Activated naive CD8-positive, alpha-beta T cell treated with anti-CD3 and anti-CD28 coated beads for 36 hours (primary cell): ENCODE results near the gene REP15. TPM values are rescaled to one million over a fixed set of nuclear protein-coding genes. Genes with fewer than 3 reads are reported as not detected.
A peak's percentile ranks its signal among the peaks of the same experiment; 100 is the strongest.

Experiments
- DNase-seq: peaks from one replicate; pipeline ENCODE4 v3.0.0; 2021
- H3K27ac Mint-ChIP-seq: one replicate; pipeline ENCODE4 v1.8.0; 2022; ENCODE audit warnings: mild to moderate bottlenecking, moderate library complexity, mixed read lengths
- H3K27me3 Mint-ChIP-seq: one replicate; pipeline ENCODE4 v1.8.0; 2022; ENCODE audit warnings: mild to moderate bottlenecking, mixed read lengths
- H3K36me3 Mint-ChIP-seq: one replicate; pipeline ENCODE4 v1.8.0; 2021; ENCODE audit warnings: mild to moderate bottlenecking, mixed read lengths
- H3K4me1 Mint-ChIP-seq: one replicate; pipeline ENCODE4 v1.8.0; 2021; ENCODE audit warnings: mixed read lengths
- H3K4me3 Mint-ChIP-seq: one replicate; pipeline ENCODE4 v1.8.0; 2022; ENCODE audit warnings: mild to moderate bottlenecking, moderate library complexity, mixed read lengths
- H3K9me3 Mint-ChIP-seq: one replicate; pipeline ENCODE4 v1.8.0; 2022; ENCODE audit warnings: mixed read lengths
- total RNA-seq, 2 experiments: library from RNA; stranded (reverse); gene quantifications; one replicate each; pipeline ENCODE4 v1.2.3, GENCODE V29; 2021

Gene REP15
- total RNA-seq, 2 experiments from 2014 or later, result 0.20 to 0.33 TPM

- H3K4me1 Mint-ChIP-seq, result no peaks in the 10 kb centered on the region
- H3K4me3 Mint-ChIP-seq, result no peak overlapping the region
Measured at GRCh38 chr12:27685274-27685673, 11.0 kb upstream of the REP15 start.

DNA sequence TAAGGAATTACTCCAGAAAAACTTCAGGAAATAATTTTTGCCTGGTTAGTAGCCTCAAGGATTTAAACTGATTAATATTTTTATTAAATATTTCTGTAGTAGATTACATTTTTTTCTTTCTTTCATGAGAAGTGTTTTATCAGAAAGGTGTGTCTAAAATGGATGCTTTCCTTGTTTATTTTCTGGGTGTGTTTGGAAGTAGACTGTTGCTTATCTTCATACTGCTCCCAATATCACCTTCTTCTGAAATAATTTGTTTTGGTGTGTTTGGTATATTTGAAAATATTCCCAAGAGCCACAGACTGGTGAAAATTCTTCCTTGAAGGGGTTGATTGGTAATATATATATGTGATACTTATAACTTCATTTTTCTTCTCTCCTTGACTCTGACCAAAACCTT is 10.1 kb upstream of the REP15 start:
- no peak overlapping the region for H3K27ac Mint-ChIP-seq
- no peak for DNase-seq
- H3K36me3 Mint-ChIP-seq, result peaks cover 1% of the 10 kb centered on the region
- H3K4me1 Mint-ChIP-seq, result no peaks in the 10 kb centered on the region
- H3K4me3 Mint-ChIP-seq, result no peak overlapping the region
- no peaks in the 10 kb centered on the region for H3K27me3 Mint-ChIP-seq
- H3K9me3 Mint-ChIP-seq, result no peaks in the 10 kb centered on the region

More at GRCh38 chr12:27685274-27685673, 11.0 kb upstream of the REP15 start:
- H3K36me3 Mint-ChIP-seq, result peaks cover 1% of the 10 kb centered on the region
- H3K9me3 Mint-ChIP-seq, result no peaks in the 10 kb centered on the region
- no peak overlapping the region for H3K27ac Mint-ChIP-seq
- no peak for DNase-seq
- H3K27me3 Mint-ChIP-seq, result no peaks in the 10 kb centered on the region

DNA sequence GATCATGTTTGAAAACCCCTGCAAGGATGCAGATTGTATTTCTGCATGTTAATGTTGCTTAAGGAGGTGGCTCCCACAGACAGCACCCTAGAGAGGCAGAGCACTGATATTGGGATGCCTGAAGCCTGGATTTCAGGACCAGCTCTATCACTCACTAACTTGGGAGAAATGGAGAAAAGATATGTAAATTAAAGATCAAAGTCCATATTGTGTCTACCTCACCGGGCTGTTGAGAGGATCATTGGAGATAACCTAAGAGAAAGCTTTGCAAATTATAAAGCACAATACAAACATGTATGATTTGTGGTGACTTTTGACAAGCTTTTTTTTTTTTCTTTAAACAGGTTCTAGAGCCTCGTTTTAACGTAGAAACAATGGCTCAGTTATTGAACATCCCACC is 7.6 kb upstream of the REP15 start:
- Mint-ChIP-seq H3K27me3 (no peaks in the 10 kb centered on the region), H3K36me3 (peaks cover 1% of the 10 kb centered on the region)

DNA sequence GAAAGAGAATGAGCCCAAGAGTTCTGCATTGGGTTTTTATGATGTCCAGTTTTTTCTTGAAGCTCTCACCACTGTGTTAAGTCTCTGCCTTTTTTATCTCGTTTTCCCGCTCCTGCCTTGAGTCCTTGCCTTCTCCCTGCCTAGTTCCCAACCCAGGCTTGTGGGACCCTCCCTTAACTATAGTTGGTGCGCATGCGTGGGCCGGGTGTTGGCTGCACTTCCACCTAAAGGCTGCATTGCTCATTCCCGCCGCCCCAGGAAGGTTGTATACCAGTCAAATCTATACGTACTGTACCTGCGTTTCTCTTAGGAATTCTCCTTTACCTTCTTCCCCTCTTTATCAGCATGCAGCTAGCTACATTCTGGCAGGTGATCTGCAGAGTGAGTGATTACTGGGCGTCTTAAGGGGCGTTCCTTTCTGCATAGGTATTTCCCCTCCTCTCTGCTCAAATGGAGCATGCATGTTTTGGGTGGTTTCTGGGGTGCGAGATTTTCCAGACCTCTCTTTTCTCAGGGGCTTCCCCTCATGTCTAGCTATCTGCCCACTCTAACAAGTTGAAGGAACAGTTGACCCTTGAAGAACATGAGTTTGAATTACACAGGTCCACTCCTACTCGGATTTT is 6.6 kb upstream of the REP15 start:
- Mint-ChIP-seq H3K27me3 (no peaks in the 10 kb centered on the region), H3K36me3 (peaks cover 1% of the 10 kb centered on the region), H3K4me1 (no peaks in the 10 kb centered on the region), H3K9me3 (no peaks in the 10 kb centered on the region), H3K4me3 (no peak overlapping the region), H3K27ac (no peak overlapping the region)
- no peak for DNase-seq

More for the DNA sequence above, 7.6 kb upstream of the REP15 start:
- Mint-ChIP-seq H3K4me1 (no peaks in the 10 kb centered on the region), H3K4me3 (no peak overlapping the region), H3K27ac (no peak overlapping the region), H3K9me3 (no peaks in the 10 kb centered on the region)
- no peak for DNase-seq

- Mint-ChIP-seq H3K4me3 (no peak overlapping the region), H3K4me1 (no peaks in the 10 kb centered on the region), H3K27ac (no peak overlapping the region), H3K9me3 (no peaks in the 10 kb centered on the region), H3K27me3 (no peaks in the 10 kb centered on the region), H3K36me3 (peaks cover 1% of the 10 kb centered on the region)
- no peak for DNase-seq
Measured at GRCh38 chr12:27693403-27693802, 2.8 kb upstream of the REP15 start.

- H3K27me3 Mint-ChIP-seq, result peaks cover 5% of the 10 kb centered on the region
- H3K4me3 Mint-ChIP-seq, result no peak overlapping the region
- no peaks in the 10 kb centered on the region for H3K4me1 Mint-ChIP-seq
- no peaks in the 10 kb centered on the region for H3K36me3 Mint-ChIP-seq
- H3K27ac Mint-ChIP-seq, result no peak overlapping the region
- H3K9me3 Mint-ChIP-seq, result no peaks in the 10 kb centered on the region
- no peak for DNase-seq
Measured at GRCh38 chr12:27695556-27696292, 523 bp upstream of the REP15 start.

GRCh38 chr12:27696864-27697564 is 767 bp downstream of the REP15 start:
- Mint-ChIP-seq H3K4me3 (no peak overlapping the region), H3K27me3 (peaks cover 5% of the 10 kb centered on the region), H3K27ac (no peak overlapping the region), H3K9me3 (no peaks in the 10 kb centered on the region), H3K4me1 (no peaks in the 10 kb centered on the region), H3K36me3 (no peaks in the 10 kb centered on the region)
- no peak for DNase-seq

DNA sequence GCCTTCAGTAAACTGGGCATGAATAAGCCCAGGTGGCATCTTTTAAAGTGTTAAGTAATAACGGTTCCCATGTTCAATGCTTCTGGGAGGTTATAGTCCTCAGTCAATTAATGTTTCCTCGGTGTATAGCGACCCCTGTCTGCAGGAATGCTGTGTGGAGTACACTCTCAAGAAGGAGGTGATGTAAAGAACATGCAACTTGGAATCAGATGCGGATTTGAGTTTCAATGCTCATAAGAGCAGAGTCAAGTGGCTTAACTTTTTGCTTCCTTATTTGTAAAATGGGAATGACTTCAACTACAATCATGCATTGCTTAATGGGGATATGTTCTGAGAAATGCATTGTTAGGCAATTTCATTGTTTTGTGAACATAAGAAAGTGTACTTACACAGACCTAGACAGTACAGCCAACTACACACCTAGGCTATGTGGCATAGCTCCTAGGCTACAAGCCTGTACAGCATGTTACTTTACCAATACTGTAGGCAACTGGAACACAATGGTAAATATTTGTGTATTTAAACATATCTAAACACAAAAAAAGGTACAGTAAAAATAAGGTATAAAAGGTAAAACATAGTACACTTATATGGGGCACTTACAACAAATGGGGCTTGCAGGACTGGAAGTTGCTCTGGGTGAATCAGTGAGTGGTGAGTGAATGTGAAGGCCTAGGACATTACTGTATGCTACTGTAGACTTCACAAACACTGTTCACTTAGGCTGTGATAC is 7.6 kb downstream of the REP15 start:
- Mint-ChIP-seq H3K4me1 (no peaks in the 10 kb centered on the region), H3K27ac (no peak overlapping the region), H3K36me3 (no peaks in the 10 kb centered on the region), H3K4me3 (no peak overlapping the region), H3K9me3 (no peaks in the 10 kb centered on the region), H3K27me3 (peaks cover 16% of the 10 kb centered on the region)
- DNase-seq, result peak; percentile 66

GRCh38 chr12:27705263-27705662 is 9.0 kb downstream of the REP15 start:
- Mint-ChIP-seq H3K4me3 (no peak overlapping the region), H3K9me3 (no peaks in the 10 kb centered on the region), H3K36me3 (no peaks in the 10 kb centered on the region), H3K4me1 (peaks cover 3% of the 10 kb centered on the region), H3K27ac (no peak overlapping the region), H3K27me3 (peaks cover 11% of the 10 kb centered on the region)
- no peak for DNase-seq

GRCh38 chr12:27707216-27707615 is 11.0 kb downstream of the REP15 start:
- Mint-ChIP-seq H3K4me3 (no peak overlapping the region), H3K36me3 (peaks cover 5% of the 10 kb centered on the region)

GRCh38 chr12:27709212-27709931 is 13.1 kb downstream of the REP15 start:
- Mint-ChIP-seq H3K4me3 (peak overlapping the region; percentile 95), H3K9me3 (no peaks in the 10 kb centered on the region), H3K4me1 (peaks cover 19% of the 10 kb centered on the region), H3K27me3 (peaks cover 7% of the 10 kb centered on the region), H3K27ac (no peak overlapping the region), H3K36me3 (peaks cover 16% of the 10 kb centered on the region)
- no peak for DNase-seq

More at GRCh38 chr12:27707216-27707615, 11.0 kb downstream of the REP15 start:
- Mint-ChIP-seq H3K27ac (no peak overlapping the region), H3K9me3 (no peaks in the 10 kb centered on the region), H3K4me1 (peaks cover 8% of the 10 kb centered on the region), H3K27me3 (peaks cover 11% of the 10 kb centered on the region)
- DNase-seq, result no peak

- peak overlapping the region; percentile 96 for H3K27ac Mint-ChIP-seq
- H3K4me1 Mint-ChIP-seq, result peaks cover 23% of the 10 kb centered on the region
- no peaks in the 10 kb centered on the region for H3K9me3 Mint-ChIP-seq
- DNase-seq, result no peak
- H3K4me3 Mint-ChIP-seq, result peak overlapping the region; percentile 95
- H3K36me3 Mint-ChIP-seq, result peaks cover 16% of the 10 kb centered on the region
- H3K27me3 Mint-ChIP-seq, result peaks cover 7% of the 10 kb centered on the region
Measured at GRCh38 chr12:27709932-27710591, 13.8 kb downstream of the REP15 start.

- Mint-ChIP-seq H3K27me3 (peaks cover 7% of the 10 kb centered on the region), H3K27ac (peak within 1 kb of the TSS; percentile 96), H3K36me3 (peaks cover 17% of the 10 kb centered on the region), H3K4me3 (peak within 1 kb of the TSS; percentile 95), H3K9me3 (no peaks in the 10 kb centered on the region), H3K4me1 (peaks cover 24% of the 10 kb centered on the region)
- peak; percentile 93 for DNase-seq
Measured at GRCh38 chr12:27710592-27711316, 14.5 kb downstream of the REP15 start, which contains the start of gene MRPS35. Gene MRPS35 (plus strand): TSS chr12:27710832. CDS start chr12:27710844, 12 bp downstream.
